Purkinje cell (primary cell): Measurements from ENCODE around the gene DAZ2. TPM values are rescaled to one million over a fixed set of nuclear protein-coding genes. Genes with fewer than 3 reads are reported as not detected.

Source experiments
- polyA plus RNA-seq: library from polyadenylated mRNA; unstranded; fragments of >200 nt; fragmentation: Nextera tagmentation; gene quantifications from 2 replicates; pipeline ENCODE4 v1.2.1, GENCODE V29; 2014

DAZ2 gene, protein sequence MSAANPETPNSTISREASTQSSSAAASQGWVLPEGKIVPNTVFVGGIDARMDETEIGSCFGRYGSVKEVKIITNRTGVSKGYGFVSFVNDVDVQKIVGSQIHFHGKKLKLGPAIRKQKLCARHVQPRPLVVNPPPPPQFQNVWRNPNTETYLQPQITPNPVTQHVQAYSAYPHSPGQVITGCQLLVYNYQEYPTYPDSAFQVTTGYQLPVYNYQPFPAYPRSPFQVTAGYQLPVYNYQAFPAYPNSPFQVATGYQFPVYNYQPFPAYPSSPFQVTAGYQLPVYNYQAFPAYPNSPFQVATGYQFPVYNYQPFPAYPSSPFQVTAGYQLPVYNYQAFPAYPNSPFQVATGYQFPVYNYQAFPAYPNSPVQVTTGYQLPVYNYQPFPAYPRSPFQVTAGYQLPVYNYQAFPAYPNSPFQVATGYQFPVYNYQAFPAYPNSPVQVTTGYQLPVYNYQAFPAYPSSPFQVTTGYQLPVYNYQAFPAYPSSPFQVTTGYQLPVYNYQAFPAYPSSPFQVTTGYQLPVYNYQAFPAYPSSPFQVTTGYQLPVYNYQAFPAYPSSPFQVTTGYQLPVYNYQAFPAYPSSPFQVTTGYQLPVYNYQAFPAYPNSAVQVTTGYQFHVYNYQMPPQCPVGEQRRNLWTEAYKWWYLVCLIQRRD
- polyA plus RNA-seq, result not detected in 2 replicates

DNA sequence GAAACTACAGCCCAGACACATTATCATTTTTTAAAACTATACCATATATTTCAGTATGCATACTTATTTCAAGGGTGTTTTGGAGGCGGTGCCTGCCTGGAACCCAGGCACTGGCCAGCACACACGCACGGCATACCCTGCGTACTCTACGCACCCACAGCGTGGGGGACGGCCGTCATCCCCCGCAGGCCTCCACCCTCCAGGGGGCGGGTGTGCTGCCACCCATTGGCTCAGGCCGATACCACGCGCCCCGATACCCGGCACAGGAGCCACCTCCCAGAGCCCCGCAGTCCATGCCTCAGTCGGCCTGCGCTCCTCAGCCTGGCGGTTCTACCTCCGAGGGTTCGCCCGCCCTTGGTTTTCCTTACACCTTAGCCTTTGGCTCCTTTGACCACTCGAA is at the start of gene DAZ2:
DAZ2 (plus strand) TSS at position 301 of the 400 bp plus-strand sequence. CDS start 208 bp downstream, outside the sequence.

DNA sequence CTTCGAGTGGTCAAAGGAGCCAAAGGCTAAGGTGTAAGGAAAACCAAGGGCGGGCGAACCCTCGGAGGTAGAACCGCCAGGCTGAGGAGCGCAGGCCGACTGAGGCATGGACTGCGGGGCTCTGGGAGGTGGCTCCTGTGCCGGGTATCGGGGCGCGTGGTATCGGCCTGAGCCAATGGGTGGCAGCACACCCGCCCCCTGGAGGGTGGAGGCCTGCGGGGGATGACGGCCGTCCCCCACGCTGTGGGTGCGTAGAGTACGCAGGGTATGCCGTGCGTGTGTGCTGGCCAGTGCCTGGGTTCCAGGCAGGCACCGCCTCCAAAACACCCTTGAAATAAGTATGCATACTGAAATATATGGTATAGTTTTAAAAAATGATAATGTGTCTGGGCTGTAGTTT is 20.4 kb upstream of the DAZ2 start, which contains the start of gene DAZ1:
DAZ1 (minus strand) TSS at position 101 of the 400 bp plus-strand sequence. CDS start 208 bp downstream, outside the sequence.

Other genes with a start within 250 kb of the DAZ2 start
- gene BPY2, start 235.3 kb upstream of the DAZ2 start, polyA plus RNA-seq, result not detected in 2 replicates
- gene DAZ1, start 20.5 kb upstream of the DAZ2 start, polyA plus RNA-seq, result not detected in 2 replicates